HuH-7 (cell line): ENCODE results near the gene COPS9.

Experiments
- DNase-seq: peaks from one replicate; pipeline ENCODE4 v3.0.0; 2011; ENCODE audit warnings: low spot score

COPS9 gene

DNA sequence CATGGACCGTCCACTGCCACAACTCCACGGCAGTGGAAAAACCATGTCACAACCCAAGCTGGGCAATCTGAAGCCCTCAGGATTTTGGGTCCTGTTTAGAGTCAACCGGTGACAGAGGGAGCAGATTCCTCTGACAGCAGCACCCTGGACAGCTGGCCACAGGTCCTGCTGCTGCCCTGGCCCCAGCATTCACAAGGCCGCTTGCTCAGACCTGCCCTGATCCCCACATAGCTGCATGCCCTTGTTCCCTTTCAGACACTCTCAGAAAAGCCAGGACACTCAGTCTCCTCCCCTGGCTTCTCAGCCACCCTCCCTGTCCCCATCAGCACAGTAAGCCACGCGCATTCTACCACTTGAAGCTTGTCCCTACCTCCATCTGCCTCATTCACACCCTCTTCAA is 1.6 kb downstream of the COPS9 start:
- DNase-seq, result no peak

DNA sequence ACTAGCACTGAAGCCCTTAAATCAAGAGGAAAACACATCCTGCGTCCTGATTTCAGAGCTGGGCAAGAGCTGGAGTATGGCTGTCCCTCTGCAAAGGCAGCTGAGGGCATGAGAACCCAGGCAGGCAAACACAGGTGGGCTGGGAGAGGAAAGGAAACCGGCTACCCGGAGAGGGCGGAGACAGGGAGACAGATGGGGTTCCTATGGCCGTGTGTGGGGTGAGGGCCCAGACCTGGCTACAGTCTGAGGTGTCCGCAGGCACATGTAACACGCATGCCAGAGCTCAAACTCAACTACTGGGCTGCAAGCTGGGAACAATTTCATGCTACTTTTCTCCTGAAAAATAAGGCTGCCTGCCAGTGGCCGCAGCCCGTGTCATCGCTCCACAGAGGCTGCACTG is 2.7 kb downstream of the COPS9 start:
- no peak for DNase-seq

DNA sequence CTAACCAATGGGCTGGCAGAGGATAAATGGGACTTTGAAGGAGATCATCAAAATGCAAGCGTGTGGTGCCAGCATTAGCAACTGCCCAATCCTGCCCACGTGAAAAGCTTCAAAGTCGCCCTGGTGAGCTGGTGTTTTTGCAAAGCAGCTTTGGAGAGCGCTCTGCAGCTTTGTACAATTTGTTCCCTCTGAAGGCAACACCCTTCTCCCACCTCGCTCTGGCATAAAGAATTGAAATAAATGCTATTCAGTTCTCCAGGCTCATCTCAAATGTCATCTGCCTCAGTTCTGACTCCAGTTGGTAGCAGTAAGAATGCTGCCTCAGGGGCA is 3.5 kb downstream of the COPS9 start:
- DNase-seq, result no peak

DNA sequence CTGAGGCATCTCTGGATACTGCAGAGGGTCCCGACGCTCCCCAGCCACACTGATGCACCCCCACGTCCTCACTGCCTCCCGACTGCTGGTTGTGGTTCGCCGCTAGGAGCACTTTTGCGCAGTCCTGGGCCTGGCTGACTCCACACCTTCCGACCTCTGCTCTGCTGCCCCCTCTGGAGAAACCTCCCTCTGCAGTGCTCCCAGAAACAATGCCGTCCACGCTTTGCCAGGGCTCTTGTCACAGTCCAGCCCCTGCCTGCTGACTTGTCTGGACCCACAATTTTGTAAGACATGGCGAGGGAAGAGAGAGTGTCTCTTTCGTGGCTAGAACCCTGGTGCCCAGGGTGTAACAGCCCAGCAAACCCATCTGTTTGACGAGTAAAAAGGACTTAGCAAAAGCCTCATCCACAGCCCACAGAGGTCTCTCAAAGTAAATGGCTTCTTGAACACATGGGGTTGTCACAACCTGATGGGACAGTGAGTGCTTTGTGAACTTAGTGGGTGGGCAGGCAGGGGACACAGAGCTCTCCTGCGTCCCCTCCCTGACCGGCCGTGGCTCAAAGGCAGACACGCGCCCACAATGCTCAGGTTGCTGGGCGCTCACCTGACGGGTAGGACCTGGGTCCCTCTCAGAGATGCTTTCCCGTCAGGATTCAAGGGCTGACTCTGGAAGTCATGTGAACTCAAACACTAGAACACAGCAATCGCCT is 4.0 kb downstream of the COPS9 start:
- no peak for DNase-seq

DNA sequence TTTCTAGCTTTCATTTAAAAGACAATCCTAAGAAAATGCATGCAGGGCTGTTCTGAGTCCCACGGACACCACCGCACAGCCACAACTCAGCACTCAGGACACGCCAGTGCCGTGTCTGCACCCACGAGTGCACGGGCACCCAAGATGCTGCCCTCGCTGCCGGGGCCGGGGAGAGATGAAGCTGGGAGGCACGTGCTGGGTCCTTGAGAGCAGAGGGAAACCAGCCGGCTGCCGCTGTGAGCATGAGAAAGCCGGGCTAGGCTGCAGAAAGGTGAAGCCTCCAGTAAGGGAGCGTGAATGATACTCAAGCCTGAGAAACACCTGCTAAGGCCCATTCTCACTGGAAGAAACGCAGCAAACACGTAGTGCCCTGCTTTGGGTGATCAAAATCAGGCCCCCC is 4.8 kb downstream of the COPS9 start:
- DNase-seq, result no peak

DNA sequence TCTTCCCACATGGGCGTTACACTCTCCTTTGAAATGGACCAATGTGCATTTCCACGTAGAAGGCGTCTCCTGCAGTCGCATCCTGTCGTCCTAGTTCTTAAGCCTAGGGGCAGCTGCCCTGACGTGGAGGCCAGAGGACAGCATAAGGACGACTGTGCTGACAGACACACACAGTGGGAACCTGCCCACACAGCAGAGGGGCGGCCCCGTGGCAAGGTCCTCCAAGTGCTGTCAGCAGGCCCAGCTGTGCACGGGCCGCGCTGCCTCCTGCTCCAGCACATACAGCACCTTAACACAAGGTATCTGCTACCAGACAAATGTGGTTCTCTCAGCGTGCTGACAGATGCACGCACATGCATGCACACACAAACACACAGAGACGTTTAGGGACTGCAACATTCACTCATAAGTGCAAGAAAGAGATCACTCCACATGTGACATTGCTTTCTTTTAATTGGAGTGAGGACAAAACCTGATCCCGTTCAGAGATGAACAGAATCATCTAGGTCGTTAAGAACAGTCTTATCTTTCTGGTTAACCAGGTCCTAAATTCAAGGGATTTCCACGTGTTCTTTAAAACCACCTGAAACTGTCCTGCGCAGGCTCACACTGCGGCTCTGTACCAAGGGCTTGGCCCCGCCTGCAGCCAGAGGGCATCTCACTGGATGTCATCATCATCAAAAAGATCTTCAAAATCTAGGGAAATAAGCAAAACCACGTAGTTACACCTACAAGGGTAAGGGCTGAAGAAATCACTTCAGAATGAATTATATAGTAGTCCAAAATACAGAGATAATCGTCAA is 5.5 kb downstream of the COPS9 start:
- DNase-seq, result no peak

DNA sequence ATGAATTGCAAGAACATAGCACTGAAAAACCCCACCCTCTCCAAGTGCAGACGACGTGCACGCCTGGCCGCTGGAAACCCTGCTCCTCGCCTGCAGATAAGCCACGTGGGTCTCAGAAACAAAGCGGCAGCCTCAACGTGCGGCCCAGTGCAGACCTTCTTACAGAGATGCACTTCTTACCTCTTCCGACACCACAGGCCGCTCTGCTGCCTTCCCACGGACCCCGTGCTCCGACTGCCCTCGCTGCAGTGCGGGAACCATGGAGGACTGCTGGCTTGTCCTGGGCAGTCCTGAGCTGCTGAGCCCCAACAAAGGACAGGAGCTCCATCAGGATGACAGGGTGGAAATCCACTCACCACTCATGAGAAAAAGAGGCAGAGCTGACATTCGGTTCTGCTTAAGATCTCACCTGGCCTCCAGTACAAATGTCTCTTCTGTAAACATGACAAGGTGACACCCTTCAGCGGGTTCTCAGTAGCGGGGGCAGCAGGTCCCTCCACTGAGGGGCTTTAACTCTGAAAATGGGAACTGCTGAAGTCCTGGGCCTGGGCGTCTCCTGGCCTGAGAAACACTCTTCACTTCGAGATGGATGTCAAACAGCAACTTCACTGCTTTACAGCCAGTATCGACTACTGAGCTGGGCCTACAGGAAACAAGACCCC is 6.2 kb downstream of the COPS9 start:
- DNase-seq, result no peak

DNA sequence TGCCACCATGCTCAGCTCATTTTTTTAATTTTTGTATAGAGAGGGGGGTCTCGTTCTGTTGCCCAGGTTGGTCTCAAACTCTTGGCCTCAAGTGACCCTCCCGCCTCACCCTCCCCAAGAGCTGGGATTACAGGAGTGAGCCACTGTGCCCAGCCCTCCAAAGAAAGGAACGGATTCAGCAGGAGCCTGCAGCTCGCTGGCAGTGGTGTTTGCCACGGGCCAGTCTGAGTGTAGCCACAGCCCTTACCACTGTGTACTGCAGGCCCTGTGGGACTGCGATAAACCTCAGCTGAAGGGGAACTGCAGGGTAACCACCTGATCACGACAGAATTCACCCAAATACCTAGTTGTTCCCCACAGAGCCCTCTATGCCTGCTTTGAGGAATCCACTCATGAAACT is 6.8 kb downstream of the COPS9 start:
- no peak for DNase-seq

DNA sequence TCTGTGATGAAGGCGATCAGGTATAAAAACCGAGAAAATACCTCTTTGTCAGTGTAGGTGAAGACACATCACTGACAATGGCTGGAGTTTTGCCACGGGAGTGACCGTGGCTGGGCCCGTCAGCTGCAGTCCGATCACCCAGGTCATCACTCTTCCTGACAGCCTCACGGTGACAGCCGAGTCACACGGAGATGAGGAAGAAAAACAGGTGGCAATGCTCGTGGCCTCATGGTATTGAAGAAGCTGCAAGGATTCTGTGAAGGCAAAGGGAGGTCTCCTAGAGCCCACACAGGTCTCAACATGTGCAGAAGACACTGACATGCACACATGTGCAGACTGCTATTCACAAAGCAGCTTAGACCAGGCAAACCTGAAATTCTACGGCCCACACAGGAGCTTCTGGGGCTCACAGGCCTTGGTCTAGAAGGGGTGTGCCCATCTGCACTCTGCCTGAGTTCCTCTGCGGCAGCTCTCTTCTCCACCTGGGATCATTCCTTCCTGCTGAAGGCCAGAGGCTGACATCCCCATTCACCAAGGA is 7.4 kb downstream of the COPS9 start:
- DNase-seq, result no peak

DNA sequence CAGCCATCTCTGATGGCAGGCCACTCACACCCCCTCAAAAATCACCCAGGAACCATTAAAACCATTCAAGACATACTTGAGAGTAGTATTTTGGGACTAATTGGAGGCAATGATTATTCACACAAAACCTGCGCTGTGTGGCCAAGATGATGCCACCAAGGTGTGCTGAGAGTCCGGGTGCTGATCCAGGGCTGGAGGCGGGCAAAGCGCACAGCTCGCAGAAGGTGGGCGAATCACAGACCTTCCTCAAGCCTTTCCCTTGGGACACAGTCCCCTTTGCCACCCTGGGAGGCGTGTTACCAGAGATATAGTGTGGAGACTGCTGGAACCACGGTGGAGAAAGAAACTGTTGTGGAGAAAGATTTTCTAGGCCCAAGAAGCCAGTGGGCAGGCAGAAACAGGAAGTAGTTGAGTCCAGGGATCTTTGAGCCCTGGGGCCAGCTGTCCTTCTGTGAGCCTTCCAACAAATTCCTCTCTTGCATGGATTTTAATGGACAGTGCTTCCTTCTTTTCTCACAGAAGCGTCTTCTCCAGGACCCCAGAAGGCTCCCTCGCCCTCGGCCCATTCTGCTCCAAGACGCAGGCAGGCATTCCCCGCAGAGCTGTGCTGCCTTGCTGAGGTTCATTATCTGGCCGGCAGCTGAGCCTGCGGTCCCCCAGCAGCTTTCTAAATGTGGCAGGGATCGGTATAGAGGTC is 8.0 kb downstream of the COPS9 start:
- no peak for DNase-seq

DNA sequence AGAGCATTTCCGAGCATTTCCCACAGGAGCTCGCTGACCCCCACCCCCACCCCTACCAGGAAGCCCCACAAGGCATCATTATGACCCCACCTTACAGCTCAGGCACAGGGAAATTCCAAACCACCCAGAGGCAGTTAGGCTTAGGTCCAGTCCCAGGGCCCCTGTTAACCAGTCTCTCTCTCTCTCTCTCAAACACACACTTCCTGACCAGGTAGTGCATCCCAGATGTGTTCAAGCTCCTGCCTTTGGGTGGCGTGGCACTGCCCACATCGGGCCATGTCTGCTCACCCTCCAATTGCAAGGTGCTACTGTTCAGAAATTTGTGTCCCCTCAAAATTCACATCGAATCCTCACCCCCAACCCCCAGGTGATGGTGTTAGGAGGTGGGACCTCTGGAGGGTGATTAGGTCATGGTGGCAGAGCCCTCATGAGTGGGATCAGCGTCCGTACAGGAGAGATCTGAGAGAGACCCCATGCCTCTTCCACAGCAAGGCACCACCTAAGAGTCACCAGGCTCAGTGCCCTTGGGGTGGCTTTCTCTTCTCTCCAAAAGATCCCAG is 8.8 kb downstream of the COPS9 start:
- no peak for DNase-seq

DNA sequence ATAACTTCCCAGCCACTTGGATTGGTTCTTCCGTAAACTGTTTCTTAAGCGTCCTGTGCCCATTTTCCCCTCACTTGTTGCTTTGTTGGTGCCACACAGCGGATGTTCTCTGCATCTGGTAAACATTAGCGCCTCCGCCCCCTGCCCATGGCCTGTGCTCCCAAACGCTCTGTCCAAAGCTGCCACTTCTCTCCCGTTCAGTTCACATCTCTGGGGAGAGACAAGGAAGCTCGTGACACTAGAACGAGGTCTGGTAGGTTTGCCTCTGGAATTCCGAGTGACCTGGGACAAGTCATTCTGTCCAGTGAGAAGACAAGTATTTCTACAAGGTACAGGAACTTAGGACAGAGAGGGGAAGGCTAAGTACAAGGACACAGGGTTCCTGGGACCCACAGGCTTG is 9.4 kb downstream of the COPS9 start:
- DNase-seq, result no peak

DNA sequence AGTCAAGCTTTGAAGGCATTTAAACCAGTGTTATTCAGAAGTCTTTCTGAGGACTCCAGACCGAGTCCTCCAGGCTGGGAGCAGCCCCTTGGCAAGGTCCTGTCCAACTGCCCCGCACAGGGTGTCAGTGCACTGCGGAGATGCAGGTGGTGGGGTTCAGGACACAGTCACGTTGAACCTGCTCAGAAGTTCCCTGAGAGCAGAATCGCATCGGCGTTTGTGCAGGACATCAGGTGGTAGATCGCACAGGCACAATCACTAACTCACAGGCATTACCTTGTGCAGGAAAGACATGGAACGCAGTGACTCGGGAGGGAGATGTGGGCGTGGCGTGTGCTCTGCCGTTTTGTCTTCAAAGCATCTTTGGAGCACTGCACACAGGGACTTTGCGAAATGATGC is 10.4 kb downstream of the COPS9 start:
- no peak for DNase-seq

DNA sequence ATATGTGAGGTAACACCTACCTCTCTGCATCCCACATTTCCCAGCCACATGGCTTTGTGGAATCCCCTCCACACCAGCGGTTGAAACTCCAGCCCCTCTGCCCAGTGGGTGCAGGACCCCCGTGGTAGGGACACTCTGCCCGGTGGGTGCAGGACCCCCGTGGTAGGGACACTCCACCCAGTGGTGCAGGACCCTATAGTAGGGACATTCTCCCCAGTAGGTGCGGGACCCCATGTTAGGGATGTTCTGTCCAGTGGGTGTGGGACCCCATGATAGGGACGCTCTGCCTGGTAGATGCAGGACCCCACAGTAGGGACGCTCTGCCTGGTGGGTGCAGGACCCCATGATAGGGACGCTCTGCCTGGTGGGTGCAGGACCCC is 11.5 kb downstream of the COPS9 start:
- no peak for DNase-seq

DNA sequence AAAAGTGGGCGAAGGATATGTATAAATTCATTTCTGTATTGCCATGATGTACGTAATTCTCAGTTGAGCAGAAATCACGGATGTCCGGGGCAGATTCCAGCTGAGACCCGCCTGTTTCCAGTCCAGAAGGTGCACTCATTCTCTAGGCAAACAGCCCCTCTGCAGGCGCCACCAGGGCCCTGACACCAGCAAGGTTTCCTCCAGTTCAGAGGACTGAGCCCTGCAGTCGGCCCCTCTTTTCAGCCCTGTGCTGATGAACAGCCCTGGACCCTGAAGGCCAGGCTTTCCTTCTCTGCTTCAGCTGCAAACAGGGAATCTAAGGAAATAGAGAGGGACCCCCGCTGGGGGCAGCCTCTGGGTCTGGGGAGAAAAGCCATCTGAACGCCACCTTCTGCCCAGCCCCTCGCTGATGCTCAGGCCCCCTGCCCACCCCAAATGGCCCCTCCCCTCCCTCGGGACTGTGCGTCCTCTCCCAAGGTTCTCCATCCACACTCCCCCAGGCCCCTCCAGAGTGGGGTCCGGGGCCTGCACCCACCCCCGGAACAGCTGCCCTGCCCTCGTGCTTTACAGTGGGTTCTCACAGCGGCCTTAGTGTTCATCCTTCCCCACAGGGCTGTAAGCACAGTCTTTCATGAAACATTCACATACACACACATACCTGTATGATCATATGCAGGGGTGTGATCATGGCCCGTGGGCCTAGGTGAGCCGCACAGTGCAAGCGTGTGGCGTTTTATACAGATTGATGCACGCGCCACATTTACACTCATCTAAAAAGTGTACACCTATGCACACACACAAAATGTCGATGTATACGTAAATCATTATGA is 12.1 kb downstream of the COPS9 start:
- no peak for DNase-seq

DNA sequence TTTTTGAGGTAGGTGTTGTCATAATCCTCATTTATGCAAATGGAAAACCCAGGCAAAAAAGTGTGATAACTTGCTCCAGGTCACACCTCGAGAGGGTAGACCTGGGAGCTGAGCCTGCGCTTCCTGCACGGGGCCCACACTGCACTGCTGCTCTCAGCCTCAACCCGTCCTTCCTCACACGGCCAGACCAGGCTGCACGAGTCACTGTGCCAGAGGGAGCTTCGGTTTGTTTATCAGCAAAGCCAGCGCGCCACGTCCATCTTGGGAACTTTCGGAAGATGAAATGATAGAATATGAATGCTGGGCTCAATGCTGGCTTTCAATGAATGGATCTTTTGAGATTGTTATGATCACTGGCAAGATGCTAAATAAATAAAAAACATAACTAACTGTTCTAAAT is 14.4 kb downstream of the COPS9 start:
- DNase-seq, result no peak

DNA sequence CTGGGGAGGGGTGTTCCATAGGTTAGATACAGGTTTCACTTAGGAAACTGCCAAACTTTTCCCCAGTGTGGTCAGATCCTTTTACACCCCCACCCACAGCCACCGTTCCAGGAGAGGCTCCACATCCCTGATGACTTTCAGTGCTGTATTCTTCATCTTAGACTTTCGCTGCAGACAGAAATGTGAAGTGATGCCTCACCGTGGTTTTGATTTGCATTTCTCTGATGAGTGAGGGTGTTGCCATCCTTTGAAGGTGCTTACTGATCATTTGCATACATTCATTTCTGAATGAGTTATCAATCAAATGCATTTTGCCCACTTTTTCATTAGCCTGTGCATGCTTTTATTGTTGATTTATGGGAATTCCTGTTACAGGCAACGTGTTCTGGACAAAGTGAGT is 14.9 kb downstream of the COPS9 start:
- DNase-seq, result no peak

DNA sequence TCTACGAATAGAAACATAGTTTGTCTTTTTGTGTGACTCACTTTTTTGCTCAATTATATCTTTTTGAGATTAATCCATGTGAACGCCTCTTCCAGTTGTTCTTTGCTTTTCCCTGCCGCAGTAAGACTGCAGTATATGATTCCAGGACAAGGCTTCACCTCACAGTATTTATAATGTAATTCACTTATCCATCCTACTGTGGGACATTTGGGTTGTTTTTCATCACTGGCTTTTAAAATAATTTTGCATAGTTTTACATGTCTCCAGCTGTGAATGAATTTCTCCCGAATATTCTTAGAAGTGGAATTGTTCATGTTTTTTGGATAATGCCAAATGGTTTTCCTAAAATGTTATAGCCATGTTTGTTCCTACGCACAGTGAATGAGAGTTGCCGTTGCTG is 21.9 kb downstream of the COPS9 start:
- DNase-seq, result no peak

DNA sequence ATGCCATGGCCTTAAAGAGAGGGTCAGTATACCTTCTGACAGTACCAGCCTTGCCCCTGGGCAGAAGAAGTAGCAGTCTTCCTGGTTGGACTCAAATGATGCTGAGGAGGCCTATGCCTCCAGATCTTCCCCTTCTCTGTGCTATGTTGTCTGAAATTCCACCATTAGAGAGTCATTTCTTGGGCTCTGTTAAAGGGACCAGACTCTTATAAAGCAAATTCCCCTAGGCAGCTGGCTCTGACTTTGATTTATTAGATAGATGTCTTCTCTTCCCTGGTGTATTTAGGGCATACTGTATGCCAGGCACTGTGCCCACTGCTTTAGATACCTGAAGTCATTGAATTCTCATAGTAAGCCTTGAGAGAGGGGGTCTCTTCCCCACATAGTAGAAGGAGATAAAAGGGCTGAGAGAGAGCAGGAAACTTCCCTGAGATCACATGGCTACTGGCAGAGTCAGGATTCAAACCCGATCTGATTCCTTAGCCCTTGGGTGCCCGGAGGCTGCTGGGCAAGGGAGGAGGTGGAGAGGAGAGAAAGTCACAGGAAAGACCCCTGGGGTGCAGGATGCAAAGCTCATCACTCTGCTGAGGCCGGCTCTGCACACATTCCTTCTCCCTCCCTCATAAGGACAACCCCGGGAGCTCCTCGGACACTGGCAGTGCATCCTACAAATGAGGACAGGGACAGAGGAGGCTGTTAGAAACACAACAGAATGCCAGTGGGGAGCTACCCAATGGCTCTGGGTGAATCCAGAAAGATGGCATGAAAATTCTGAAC is 23.0 kb downstream of the COPS9 start:
- no peak for DNase-seq

DNA sequence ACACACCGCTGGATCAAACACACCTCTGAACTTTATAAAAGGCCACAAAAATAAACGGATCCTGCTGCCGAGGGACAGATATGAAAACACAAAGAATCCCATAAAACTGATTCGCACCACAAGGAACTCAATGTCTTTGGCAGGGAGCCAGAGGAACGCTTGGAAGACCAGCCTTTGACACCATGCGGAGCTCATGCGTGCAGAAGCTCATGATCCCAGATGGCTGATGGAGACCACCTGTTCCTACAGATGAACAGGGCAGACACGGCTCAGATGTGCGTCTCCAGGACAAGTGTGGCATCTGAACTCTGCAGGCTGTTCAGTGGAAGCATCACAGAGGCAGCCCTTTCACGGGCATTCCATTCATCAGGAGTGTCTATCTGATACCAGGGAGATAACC is 24.9 kb downstream of the COPS9 start:
- no peak for DNase-seq

DNA sequence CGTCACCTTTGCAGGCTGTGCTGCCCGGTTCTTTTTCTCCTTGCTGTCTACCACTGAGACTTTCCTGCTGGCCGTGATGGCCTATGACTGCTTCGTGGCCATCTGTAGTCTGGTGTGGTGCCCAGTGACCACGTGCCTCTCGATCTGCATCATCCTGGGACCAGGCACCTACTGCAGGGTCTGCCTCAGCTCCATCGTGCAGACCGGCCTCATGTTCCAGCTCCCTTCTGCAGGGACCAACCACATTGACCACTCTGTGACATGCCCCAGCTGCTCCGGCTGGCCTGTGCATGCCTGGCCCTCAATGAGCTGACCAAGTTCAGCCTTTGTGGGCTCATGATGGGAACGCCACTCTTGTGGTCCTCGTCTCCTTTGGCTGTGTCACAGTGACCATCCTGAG is 26.7 kb downstream of the COPS9 start:
- DNase-seq, result no peak
